HepG2 (cell line): Measurements from ENCODE around the gene SSNA1. TPM values are rescaled to one million over a fixed set of nuclear protein-coding genes. Genes with fewer than 3 reads are reported as not detected.

Experiments used
- ATAC-seq: fragments of 200-7000 bp; cut with Tn5 transposase; 3 replicates; pipeline ENCODE4 v1.9.1; 2020; ENCODE audit warnings: mild to moderate bottlenecking, moderate library complexity
- BruUV-seq: library from RNA; stranded (reverse); fragments of 400-500 nt; replicated peaks from 2 replicates; lab custom pipeline; 2021; lab: Mats Ljungman, UMichigan
- CTCF ChIA-PET: fragments of 300-600 bp; formaldehyde crosslinking; extraction: SDS; loops from one replicate; lab custom pipeline; 2021; ENCODE audit warnings: low total read pairs, inconsistent platforms, low intra/inter-chr PET ratio; lab: Yijun Ruan, JAX
- POLR2A ChIA-PET: fragments of 350-600 bp; sonication (Branson Sonifier 250); formaldehyde crosslinking; loops from one replicate; lab custom pipeline; 2020; ENCODE audit warnings: antibody characterized with exemption, inconsistent platforms; lab: Yijun Ruan, JAX
- DNase-seq: peaks from one replicate; pipeline ENCODE4 v3.0.0-alpha.2; 2015; ENCODE audit warnings: low spot score
- FAIRE-seq: peaks from 3 replicates; lab custom pipeline; 2011; peaks lifted over from hg19 to GRCh38; lab: Jason Lieb, UNC
- H2AFZ ChIP-seq: one replicate; pipeline ENCODE4 v1.6.1; 2011; ENCODE audit warnings: low read length, inconsistent platforms
- H3K27ac ChIP-seq: fragments of 300-600 bp; 3 replicates; pipeline ENCODE4 v1.8.0; 2011; ENCODE audit warnings: mixed run types, mild to moderate bottlenecking, mixed read lengths, low read length, inconsistent platforms; ENCODE audit not compliant: insufficient read depth; ENCODE audit errors: extremely low read length
- H3K27me3 ChIP-seq, 2 experiments: fragments of 200-600 bp in 1 of 2; 2 replicates in 1 of 2; 3 replicates in 1 of 2; pipeline versions ENCODE4 v1.6.0 to v1.8.0; 2011; ENCODE audit warnings: low read length in 2 of 2, mild to moderate bottlenecking in 2 of 2, moderate library complexity in 2 of 2, inconsistent platforms in 1 of 2; ENCODE audit not compliant: insufficient read depth in 2 of 2, control insufficient read depth in 1 of 2
- H3K36me3 ChIP-seq, 2 experiments: fragments of 200-600 bp in 1 of 2; replicated peaks in 1 of 2; 2 replicates in 1 of 2; 3 replicates in 1 of 2; pipeline versions ENCODE4 v1.5.1 to v1.8.0; 2011; ENCODE audit warnings: low read length in 2 of 2, inconsistent platforms in 1 of 2; ENCODE audit not compliant: insufficient read depth in 2 of 2, control insufficient read depth in 1 of 2
- H3K4me1 ChIP-seq: 2 replicates; pipeline ENCODE4 v1.5.1; 2012; ENCODE audit warnings: low read length, inconsistent platforms; ENCODE audit not compliant: insufficient read depth
- H3K4me2 ChIP-seq: 2 replicates; pipeline ENCODE4 v1.6.0; 2011; ENCODE audit warnings: low read depth, low read length, inconsistent platforms
- H3K4me3 ChIP-seq, 3 experiments: fragments of 200-600 bp in 1 of 3; sonication (generic), shearing (Covaris generic) in 1 of 3; replicated peaks in 1 of 3; 2 replicates each; pipeline ENCODE4 v1.5.1; 2011 to 2016; ENCODE audit warnings: low read length in 3 of 3, inconsistent platforms in 2 of 3, low read depth in 2 of 3, mild to moderate bottlenecking in 2 of 3, control low read depth in 1 of 3, mixed read lengths in 1 of 3; ENCODE audit not compliant: insufficient read depth in 1 of 3
- H3K79me2 ChIP-seq: one replicate; pipeline ENCODE4 v1.6.1; 2011; ENCODE audit warnings: low read length, inconsistent platforms; ENCODE audit not compliant: insufficient read depth
- H3K9ac ChIP-seq: 2 replicates; pipeline ENCODE4 v1.6.0; 2011; ENCODE audit warnings: mild to moderate bottlenecking, low read depth, low read length, inconsistent platforms; ENCODE audit not compliant: insufficient read depth
- H3K9me3 ChIP-seq: 2 replicates; pipeline ENCODE4 v1.5.1; 2012; ENCODE audit warnings: mild to moderate bottlenecking, low read length
- H4K20me1 ChIP-seq: 2 replicates; pipeline ENCODE4 v1.6.0; 2011; ENCODE audit warnings: inconsistent platforms, mild to moderate bottlenecking, low read length, moderate library complexity; ENCODE audit not compliant: insufficient read depth
- CENPT ChIP-seq: sonication (generic); formaldehyde crosslinking; IDR thresholded peaks from 2 replicates; pipeline ENCODE4 v1.8.0; 2022; ENCODE audit warnings: low read depth, mild to moderate bottlenecking, moderate library complexity, missing genetic modification reagents
- FOSL2 ChIP-seq: sonication (generic); formaldehyde crosslinking; IDR thresholded peaks from 2 replicates; pipeline ENCODE4 v1.4.0; 2020; ENCODE audit warnings: missing genetic modification reagents
- JUNB ChIP-seq: sonication (generic); formaldehyde crosslinking; IDR thresholded peaks from 2 replicates; pipeline ENCODE4 v1.8.0; 2022; ENCODE audit warnings: missing genetic modification reagents, mild to moderate bottlenecking, borderline replicate concordance
- MYNN ChIP-seq: sonication (generic); formaldehyde crosslinking; IDR thresholded peaks from 2 replicates; pipeline ENCODE4 v1.4.0; 2020; ENCODE audit warnings: mild to moderate bottlenecking, low read depth, missing genetic modification reagents
- PHF20 ChIP-seq: sonication (generic); formaldehyde crosslinking; IDR thresholded peaks from 2 replicates; pipeline ENCODE4 v1.5.0; 2020; ENCODE audit warnings: mild to moderate bottlenecking, missing genetic modification reagents
- RBFOX2 ChIP-seq: fragments of 200-400 bp; formaldehyde crosslinking; IDR thresholded peaks from 2 replicates; pipeline ENCODE4 v1.6.1; 2017; ENCODE audit warnings: low read depth, mild to moderate bottlenecking, low read length
- SCMH1 ChIP-seq: sonication (generic); formaldehyde crosslinking; IDR thresholded peaks from 2 replicates; pipeline ENCODE4 v1.9.0; 2021; ENCODE audit warnings: missing genetic modification reagents, mild to moderate bottlenecking, borderline replicate concordance
- TEAD3 ChIP-seq: optimal IDR thresholded peaks from 2 replicates; pipeline ENCODE3; 2016; ENCODE audit warnings: borderline replicate concordance
- TMF1 ChIP-seq: sonication (generic); formaldehyde crosslinking; IDR thresholded peaks from 2 replicates; pipeline ENCODE4 v1.8.1; 2022; ENCODE audit warnings: low read depth, missing genetic modification reagents
- YEATS4 ChIP-seq: sonication (generic); formaldehyde crosslinking; IDR thresholded peaks from 2 replicates; pipeline ENCODE4 v1.4.0; 2020; ENCODE audit warnings: missing genetic modification reagents, borderline replicate concordance
- ZNF501 ChIP-seq: sonication (generic); formaldehyde crosslinking; IDR thresholded peaks from 2 replicates; pipeline ENCODE4 v1.5.1; 2020; ENCODE audit warnings: mild to moderate bottlenecking, moderate library complexity, missing genetic modification reagents
- ZNF670 ChIP-seq: sonication (generic); formaldehyde crosslinking; IDR thresholded peaks from 2 replicates; pipeline ENCODE4 v1.8.0; 2022; ENCODE audit warnings: mild to moderate bottlenecking, missing genetic modification reagents, borderline replicate concordance
- ZNF790 ChIP-seq: sonication (generic); formaldehyde crosslinking; IDR thresholded peaks from 2 replicates; pipeline ENCODE4 v1.8.0; 2022; ENCODE audit warnings: missing genetic modification reagents, mild to moderate bottlenecking, borderline replicate concordance
- ZNF839 ChIP-seq: sonication (generic); formaldehyde crosslinking; IDR thresholded peaks from 2 replicates; pipeline ENCODE4 v1.4.0; 2020; ENCODE audit warnings: missing genetic modification reagents, mild to moderate bottlenecking, borderline replicate concordance
- WGBS: methylation state at CpG from one replicate; pipeline ENCODE4 v1.1.6; 2017; ENCODE audit warnings: low lambda C conversion rate; 5-methylcytosine and 5-hydroxymethylcytosine counted together
- in situ Hi-C: cut with HindIII; loops from 2 replicates; pipeline ENCODE4 v1.10.0; 2017; ENCODE audit warnings: low pct_unique_long_range_greater_than_20kb; ENCODE audit not compliant: extremely low pct_ligation_motif_present
- intact Hi-C: fragments of 100-400 bp; cut with micrococcal nuclease; formaldehyde crosslinking; loops from one replicate; pipeline ENCODE4 v1.10.0; 2022; ENCODE audit not compliant: unreplicated experiment
- polyA plus RNA-seq, 8 experiments: library from polyadenylated mRNA; depleted of rRNA in 3 of 8; stranded (reverse) in 7 of 8; unstranded in 1 of 8; fragments of >200 nt; fragmentation: Illumina TruSeq in 4 of 8; extraction: Trizol in 4 of 8; gene quantifications; 2 replicates each; pipeline versions ENCODE4 v1.2.1 to v1.2.3, GENCODE V29; 2011 to 2016; ENCODE audit warnings: low read depth in 4 of 8, missing spikeins in 1 of 8, mixed read lengths in 1 of 8; ENCODE audit not compliant: insufficient read depth in 1 of 8
- total RNA-seq, 5 experiments: library from RNA; depleted of rRNA; stranded (reverse); fragments of >200 nt; fragmentation: Illumina TruSeq; extraction: Trizol; gene quantifications; 2 replicates each; pipeline ENCODE4 v1.2.3, GENCODE V29; 2016; ENCODE audit warnings: low read depth in 1 of 5
- TF ChIP-seq, protein P1 (sequence below): sonication (generic); formaldehyde crosslinking; IDR thresholded peaks from 2 replicates; pipeline ENCODE4 v1.4.0; 2020; ENCODE audit warnings: mild to moderate bottlenecking, missing genetic modification reagents
- TF ChIP-seq, protein P2 (sequence below): sonication (generic); formaldehyde crosslinking; IDR thresholded peaks from 2 replicates; pipeline ENCODE4 v1.9.0; 2021; ENCODE audit warnings: missing genetic modification reagents, borderline replicate concordance

The SSNA1 gene
- total and polyA plus RNA-seq, 2 of the 13 experiments (the other 11 are each of a cell fraction or from before 2014, with no cell fraction given) = 35.9 to 49.4 TPM

DNA sequence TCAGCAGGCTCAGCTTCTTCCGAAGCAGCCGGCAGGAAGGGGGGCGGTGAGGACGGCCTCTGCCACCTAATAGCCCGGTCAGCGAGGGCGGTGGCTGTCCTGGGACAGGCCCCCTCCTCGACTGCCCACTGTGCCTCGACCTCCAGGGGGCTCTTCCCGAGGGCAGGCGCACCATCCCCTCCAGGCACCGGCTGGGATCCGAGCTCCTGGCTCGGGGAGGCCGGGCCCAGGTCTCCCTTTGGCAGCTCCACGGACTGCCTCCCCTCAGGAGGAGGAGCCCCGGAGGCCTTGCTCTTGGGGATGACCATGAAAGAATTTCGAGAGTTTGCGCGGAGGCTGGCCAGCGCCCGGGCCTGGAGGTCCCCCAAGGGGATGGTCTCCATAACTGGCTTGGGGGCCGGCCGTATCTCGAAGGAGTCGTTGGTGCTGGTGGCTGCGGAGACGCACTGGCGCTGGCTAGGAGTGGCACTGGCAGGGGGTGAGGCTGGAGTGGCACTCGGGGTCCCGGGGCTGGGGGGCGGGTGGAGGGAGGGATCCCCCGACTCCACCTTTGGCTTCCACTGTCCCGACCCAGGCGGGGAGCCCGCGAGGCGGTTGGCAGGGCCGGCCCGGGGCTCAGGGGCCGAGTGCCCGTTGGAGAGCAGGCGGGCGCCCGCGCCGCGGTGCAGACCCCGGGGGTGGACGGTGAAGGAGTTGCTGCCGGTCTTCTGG, 11.1 kb downstream of the SSNA1 start:
- H3K79me2 ChIP-seq = peaks cover 64% of the 10 kb centered on the region
- TF ChIP-seq ZNF839 (no peak), SCMH1 (no peak), PHF20 (no peak), TMF1 (no peak), MYNN (CRISPR knock-in tag) (no peak), ZNF790 (CRISPR knock-in tag) (0 out of 2 replicates have a peak, but pooled peaks have one; percentile 35), RBFOX2 (peak; percentile 69), ZNF670 (CRISPR knock-in tag) (no peak), JUNB (CRISPR knock-in tag) (no peak), CENPT (no peak), YEATS4 (no peak), FOSL2 (no peak), TEAD3 (CRISPR knock-in tag) (no peak), ZNF501 (no peak)
- TF ChIP-seq, protein P1, sequence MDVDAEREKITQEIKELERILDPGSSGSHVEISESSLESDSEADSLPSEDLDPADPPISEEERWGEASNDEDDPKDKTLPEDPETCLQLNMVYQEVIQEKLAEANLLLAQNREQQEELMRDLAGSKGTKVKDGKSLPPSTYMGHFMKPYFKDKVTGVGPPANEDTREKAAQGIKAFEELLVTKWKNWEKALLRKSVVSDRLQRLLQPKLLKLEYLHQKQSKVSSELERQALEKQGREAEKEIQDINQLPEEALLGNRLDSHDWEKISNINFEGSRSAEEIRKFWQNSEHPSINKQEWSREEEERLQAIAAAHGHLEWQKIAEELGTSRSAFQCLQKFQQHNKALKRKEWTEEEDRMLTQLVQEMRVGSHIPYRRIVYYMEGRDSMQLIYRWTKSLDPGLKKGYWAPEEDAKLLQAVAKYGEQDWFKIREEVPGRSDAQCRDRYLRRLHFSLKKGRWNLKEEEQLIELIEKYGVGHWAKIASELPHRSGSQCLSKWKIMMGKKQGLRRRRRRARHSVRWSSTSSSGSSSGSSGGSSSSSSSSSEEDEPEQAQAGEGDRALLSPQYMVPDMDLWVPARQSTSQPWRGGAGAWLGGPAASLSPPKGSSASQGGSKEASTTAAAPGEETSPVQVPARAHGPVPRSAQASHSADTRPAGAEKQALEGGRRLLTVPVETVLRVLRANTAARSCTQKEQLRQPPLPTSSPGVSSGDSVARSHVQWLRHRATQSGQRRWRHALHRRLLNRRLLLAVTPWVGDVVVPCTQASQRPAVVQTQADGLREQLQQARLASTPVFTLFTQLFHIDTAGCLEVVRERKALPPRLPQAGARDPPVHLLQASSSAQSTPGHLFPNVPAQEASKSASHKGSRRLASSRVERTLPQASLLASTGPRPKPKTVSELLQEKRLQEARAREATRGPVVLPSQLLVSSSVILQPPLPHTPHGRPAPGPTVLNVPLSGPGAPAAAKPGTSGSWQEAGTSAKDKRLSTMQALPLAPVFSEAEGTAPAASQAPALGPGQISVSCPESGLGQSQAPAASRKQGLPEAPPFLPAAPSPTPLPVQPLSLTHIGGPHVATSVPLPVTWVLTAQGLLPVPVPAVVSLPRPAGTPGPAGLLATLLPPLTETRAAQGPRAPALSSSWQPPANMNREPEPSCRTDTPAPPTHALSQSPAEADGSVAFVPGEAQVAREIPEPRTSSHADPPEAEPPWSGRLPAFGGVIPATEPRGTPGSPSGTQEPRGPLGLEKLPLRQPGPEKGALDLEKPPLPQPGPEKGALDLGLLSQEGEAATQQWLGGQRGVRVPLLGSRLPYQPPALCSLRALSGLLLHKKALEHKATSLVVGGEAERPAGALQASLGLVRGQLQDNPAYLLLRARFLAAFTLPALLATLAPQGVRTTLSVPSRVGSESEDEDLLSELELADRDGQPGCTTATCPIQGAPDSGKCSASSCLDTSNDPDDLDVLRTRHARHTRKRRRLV = no peak
- TF ChIP-seq, protein P2, sequence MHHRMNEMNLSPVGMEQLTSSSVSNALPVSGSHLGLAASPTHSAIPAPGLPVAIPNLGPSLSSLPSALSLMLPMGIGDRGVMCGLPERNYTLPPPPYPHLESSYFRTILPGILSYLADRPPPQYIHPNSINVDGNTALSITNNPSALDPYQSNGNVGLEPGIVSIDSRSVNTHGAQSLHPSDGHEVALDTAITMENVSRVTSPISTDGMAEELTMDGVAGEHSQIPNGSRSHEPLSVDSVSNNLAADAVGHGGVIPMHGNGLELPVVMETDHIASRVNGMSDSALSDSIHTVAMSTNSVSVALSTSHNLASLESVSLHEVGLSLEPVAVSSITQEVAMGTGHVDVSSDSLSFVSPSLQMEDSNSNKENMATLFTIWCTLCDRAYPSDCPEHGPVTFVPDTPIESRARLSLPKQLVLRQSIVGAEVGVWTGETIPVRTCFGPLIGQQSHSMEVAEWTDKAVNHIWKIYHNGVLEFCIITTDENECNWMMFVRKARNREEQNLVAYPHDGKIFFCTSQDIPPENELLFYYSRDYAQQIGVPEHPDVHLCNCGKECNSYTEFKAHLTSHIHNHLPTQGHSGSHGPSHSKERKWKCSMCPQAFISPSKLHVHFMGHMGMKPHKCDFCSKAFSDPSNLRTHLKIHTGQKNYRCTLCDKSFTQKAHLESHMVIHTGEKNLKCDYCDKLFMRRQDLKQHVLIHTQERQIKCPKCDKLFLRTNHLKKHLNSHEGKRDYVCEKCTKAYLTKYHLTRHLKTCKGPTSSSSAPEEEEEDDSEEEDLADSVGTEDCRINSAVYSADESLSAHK = no peak

More for the DNA sequence above, 11.1 kb downstream of the SSNA1 start:
- Histone ChIP-seq H3K27ac (peak overlapping the region; percentile 8), H3K4me3 (peak overlapping the region; percentile 71 to 75 (median 72)), H3K36me3 (no peaks in the 10 kb centered on the region; a peak in 1 of 5 replicates), H3K9me3 (no peaks in the 10 kb centered on the region), H3K4me1 (peaks cover 80% of the 10 kb centered on the region), H2AFZ (no peak overlapping the region), H4K20me1 (peaks cover 4% of the 10 kb centered on the region; the same call in 1 of the 2 replicates), H3K27me3 (no peaks in the 10 kb centered on the region; a peak in 1 of 5 replicates), H3K4me2 (peak overlapping the region; percentile 90), H3K9ac (peak overlapping the region; percentile 73)
- 3% methylated on average over 11 of the region's 51 CpGs for WGBS
- DNase-seq (no peak), ATAC-seq (no peak), FAIRE-seq (no peak)
- intact Hi-C loops = loop anchor here (2.0 kb wide), 1 partner anchor 23 kb away; the partner anchor contains the start of gene RNF208
- in situ Hi-C loops = no loop called here
- POLR2A ChIA-PET = interaction anchor here (0.9 to 3.0 kb wide), 13 partner anchors 9 to 81 kb away, joined by 3 to 47 read pairs (median 6); partner anchors contain the start of genes ANAPC2, RNF208, SSNA1 and TUBB4B
- CTCF ChIA-PET = interaction anchor here (1.3 kb wide), 1 partner anchor 11 kb away, joined by 4 read pairs; the partner anchor contains the start of genes ANAPC2 and SSNA1
- BruUV-seq = TSS peak; percentile 30
